HG03025 (cell line): ENCODE results near the gene MAST3.
"Not testable (repeated sequence)": the region's sequence is repeated elsewhere in the genome, so short reads cannot be mapped to it uniquely, and the experiment has no call there.

Source experiments
- ATAC-seq: cut with Tn5 transposase; IDR thresholded peaks from one replicate; pipeline ENCODE4 v1.9.1; 2021; ENCODE audit warnings: mild to moderate bottlenecking, moderate library complexity; ENCODE audit not compliant: unreplicated experiment, low FRiP score

The MAST3 gene

DNA sequence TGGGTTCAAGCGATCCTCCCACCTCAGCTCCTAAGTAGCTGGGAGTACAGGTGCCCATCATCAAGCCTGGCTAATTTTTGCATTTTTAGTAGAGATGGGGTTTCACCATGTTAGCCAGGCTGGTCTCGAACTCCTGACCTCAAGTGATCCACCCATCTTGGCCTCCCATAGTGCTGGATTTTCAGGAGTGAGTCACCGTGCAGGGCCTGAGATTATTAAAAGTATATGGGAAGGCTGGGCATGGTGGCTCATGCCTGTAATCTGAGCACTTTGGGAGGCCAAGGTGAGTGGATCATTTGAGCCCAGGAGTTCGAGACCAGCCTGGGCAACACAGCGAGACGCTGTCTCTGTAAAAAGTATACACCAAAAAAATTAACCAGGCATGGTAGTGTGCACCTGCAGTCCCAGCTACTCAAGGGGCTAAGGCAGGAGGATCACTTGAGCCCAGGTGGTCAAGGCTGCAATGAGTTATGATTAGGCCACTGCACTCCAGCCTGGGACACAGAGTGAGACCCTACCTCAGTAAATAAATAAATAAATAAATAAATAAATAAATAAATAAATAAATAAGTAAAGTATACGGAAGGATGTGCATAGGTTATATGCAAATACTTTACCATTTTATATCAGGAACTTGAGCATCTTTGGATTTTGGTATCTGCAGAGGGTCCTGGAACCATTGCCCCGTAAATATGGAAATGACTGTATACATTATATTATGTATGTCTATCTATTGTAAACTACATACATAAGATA, 11.7 kb upstream of the MAST3 start:
- ATAC-seq: no peak

- ATAC-seq: no peak
These were observed 10.9 kb upstream of the MAST3 start, which contains the start of gene IL12RB1 for GRCh38 chr19:18086590-18087138. TSS of gene IL12RB1 (minus strand) at chr19:18086934. CDS start at chr19:18086823, 111 bp downstream.

DNA sequence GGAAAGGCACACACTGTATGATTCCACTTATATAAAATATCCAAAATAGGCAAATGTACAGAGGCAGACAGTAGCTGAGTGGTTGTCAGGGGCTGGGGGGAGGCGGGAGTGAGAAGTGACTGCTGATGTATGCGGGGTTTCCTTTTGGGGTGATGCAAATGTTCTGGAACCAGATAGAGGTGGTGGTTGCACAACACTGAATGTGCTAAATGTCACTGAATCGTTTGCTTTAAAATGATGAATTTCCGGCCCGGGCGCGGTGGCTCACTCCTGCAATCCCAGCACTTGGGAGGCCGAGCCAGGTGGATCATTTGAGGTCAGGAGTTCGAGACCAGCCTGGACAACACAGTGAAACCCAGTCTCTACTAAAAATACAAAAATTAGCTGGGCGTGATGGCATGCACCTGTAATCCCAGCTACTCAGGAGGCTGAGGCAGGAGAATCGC, 8.5 kb upstream of the MAST3 start:
- ATAC-seq: not testable (repeated sequence)

DNA sequence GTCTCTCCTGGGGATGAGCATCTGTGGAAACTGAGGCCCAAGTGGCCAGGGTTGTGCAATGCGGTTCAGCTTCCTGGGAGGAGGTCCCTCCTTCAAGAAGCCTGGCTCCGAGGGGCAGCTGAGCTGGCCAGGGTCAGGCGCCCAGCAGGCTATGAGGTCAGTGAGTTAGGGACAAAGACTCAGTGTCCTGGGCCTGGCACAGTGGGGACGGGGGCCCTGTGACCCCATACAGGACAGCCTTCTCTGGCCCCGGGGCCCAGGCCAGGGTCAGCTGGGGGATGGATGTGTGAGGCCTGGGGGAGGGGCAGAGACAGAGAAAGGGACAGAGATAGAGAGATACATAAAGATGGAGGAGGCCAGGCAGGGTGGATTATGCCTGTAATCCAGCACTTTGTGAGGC, 7.9 kb upstream of the MAST3 start:
- ATAC-seq: no peak

- no peak for ATAC-seq
These were observed 6.9 kb upstream of the MAST3 start for GRCh38 chr19:18090545-18091216.

DNA sequence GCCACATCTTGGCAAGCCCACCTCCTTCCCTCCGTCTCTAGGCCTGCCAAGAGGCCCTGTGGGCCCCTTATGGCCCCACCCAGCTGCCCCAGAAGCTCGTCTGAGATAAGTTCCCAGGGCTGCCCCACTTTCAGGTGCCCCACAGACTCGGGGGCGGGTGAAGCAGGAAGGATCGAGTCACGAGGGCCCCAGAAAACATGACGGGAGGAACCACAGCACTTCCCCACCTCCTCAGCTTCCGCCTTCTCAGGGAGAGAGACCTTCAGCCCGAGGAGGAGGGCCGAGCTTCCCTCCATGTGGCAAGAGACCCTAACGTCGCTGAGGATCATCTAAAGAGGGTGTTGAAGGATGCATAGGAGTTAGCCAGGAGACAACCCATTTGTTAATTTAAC, 6.4 kb upstream of the MAST3 start:
- ATAC-seq: no peak

GRCh38 chr19:18093439-18094161, 4.0 kb upstream of the MAST3 start:
- ATAC-seq: no peak

DNA sequence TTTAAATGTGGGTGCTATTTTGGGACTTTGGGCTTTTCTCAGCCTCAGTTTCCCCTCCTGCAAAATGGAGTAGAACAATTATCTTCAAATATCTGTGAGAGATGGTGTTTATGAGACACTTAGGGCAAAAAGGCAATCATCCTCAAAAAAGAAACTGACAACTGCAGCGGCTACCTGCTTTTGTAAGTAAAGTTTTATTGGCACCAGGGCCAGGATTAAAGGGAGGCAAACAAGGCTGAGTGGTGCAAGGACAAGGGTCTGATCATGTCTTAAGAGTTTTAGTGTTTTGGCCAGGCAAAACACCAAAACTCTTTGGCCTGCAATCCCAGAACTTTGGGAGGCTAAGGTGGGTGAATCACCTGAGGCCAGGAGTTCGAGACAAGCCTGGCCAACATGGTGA, 1.3 kb upstream of the MAST3 start:
- no peak for ATAC-seq

DNA sequence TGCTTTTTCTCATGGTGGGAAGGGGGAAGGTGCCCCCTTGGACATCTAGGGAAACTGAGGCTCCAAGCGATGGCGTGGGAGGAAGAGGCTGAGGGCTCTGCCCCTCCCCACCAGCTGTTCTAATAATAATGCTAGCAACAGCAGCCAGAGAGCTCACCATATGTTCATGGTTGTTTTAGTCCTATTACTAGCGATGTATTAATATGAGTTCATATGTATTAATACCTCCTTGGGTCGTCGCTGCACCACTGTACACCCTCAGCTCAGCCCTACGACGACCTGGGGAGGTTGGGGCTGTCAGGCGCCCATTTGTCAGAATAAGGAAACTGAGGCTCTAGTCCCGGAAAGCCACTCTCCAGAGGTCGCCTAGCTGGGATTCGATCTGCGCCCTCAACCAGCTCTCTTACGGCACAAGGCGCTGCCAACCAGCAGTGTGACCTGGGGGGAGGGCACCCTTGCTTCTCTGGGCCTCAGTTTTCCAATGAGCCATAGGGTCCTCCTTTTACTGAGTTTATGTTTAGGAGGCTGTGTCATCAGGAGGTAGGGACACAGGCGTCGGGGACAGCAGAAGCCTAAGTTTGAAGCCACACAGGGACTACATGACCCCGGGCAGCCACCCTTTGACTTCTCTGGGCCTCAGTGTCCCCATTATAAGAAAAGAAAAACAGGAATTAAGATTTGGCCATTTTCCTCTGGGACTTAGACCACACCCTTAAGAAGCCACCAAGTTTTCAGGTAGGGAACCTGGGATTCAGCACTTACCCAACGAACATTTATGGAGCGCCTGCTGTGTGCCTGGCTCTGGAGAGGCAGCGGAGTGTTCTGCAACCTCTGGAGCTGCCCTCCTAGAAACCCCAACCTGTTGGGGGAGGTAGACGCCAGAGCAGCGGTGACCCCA, 664 bp downstream of the MAST3 start:
- no peak for ATAC-seq

DNA sequence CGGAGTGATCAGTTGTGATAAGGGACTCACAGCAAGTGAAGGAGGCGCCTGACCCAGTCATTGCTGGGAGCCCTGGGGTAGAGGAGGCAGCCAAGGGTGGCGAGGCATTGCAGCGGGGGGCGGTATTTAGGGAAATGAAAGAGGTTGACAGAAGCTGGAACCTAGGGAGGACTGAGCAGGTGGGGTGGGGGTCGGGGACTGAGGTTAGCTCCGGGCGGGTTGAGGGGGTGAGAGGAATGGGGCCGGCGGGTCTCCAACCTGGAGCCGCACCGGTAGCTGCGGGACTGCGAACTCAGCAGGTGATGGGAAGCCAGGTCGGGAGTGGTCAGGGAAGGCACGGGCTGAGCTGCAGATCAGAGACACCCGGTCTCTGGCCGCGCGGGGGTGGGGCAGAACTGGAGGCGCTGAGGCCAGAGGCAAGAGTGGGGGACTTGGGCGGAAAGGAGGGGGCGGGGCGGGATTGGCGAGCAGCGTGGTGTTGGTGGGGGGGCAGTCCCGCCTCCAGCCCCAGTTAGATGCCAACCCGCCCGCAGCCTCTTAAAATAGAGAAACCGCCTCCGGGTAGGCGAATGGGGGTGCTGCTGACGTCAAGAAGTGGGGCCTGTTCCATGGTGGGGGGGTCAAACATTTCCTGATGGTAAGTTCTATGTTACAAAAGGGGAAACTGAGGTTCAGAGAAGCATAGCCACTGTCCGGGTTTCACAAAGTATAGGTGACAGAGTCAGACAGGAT, 1.5 kb downstream of the MAST3 start:
- no peak for ATAC-seq

DNA sequence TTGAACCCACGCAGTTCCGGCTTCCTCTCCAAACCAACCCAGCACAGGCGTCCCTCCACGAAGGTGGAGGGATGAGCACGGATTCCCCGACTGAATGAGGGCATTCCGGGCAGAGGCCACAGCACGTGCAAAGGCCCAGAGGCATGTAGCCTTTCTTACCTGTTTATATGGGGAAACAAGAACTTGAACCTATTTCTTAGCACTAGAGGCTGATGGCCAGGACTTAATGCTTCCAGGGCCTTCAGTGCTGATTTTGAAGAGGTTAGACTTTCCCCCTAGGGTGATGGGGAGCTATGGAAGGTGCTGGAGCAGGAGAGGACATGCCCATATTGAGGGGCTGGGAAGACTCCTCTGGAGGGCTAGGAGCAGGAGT, 2.0 kb downstream of the MAST3 start:
- ATAC-seq: no peak

GRCh38 chr19:18100710-18101109, 3.1 kb downstream of the MAST3 start:
- no peak for ATAC-seq

GRCh38 chr19:18101268-18101667, 3.7 kb downstream of the MAST3 start:
- ATAC-seq: no peak

DNA sequence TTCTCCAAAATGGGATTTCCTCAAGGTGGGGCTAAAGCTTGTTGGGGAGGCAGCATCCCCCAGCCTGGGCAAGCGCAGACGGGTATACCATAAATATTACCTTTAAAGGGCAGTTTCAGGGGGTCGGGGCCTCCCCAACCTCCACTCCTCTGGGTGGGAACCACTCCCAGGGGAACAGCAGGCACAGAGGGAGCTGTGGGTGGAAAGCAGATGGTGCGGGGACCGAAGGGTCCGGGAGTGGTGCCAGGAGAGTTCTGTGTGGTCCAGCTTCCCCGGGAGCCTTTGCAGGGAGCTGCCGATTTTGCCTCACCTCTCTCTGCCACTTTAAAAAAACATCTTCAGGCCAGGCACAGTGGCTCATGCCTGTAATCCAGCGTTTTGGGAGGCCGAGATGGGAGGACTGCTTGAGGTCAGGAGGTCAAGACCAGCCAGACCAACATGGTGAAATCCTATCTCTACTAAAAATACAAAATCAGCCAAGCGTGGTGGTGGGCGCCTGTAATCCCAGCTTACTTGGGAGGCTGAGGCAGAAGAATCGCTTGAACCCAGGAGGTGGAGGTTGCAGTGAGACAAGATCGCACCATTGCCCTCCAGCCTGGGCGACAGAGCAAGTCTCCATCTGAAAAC, 5.5 kb downstream of the MAST3 start:
- no peak for ATAC-seq

DNA sequence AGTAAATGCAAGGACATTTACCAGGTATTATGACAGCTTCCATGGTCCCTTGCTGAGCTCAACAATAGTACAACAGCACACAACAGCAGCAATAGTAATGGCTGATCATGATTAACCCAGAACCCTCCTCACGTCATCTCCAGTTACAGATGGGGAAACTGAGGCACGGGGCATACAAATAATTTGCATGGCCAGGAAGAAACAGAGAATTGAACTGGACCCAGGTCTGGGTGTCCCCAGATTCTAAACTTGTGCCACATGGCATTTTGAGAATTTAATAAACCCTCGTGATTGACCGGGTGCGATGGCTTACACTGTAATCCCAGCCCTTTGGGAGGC, 7.2 kb downstream of the MAST3 start:
- no peak for ATAC-seq

- ATAC-seq: not testable (repeated sequence)
These were observed 7.7 kb downstream of the MAST3 start for GRCh38 chr19:18105259-18105658.

- ATAC-seq: no peak
These were observed 9.7 kb downstream of the MAST3 start for GRCh38 chr19:18107235-18107634.

GRCh38 chr19:18108897-18109296, 11.3 kb downstream of the MAST3 start:
- ATAC-seq: no peak

DNA sequence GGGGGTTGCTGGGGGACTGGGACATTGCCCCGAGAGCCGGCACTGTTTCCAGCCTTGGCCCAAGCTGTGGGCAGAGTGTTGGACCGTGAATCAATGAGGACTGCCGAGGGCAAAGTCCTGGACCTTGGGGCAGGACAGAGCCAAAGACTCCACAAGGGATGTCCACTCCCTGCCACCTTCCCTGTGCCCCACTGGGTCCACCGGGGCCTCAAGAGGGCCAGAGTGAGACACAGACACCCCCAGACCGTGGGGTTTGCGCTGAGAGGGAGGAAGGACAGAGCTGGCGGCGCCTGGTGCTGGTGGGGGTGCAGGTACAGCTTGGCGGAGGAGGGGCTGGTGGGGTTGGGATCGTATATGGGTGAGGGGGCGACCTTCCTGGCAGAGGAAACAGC, 11.8 kb downstream of the MAST3 start:
- ATAC-seq: no peak
